Upper lobe of left lung (tissue), 4 donors: ENCODE results near the gene INPP4B.

ENCODE experiments used
- CTCF ChIP-seq, 6 experiments: fragments of 450-650 bp in 4 of 6; fragments of 200-600 bp in 2 of 6; sonication (generic) in 2 of 6; IDR thresholded peaks; one replicate each; pipeline ENCODE4 v1.5.1; 2016 to 2019; ENCODE audit warnings: antibody characterized with exemption in 6 of 6
- EP300 ChIP-seq, 4 donors: sonication (generic); formaldehyde crosslinking; IDR thresholded peaks; one replicate each; pipeline ENCODE4 v1.5.1; 2017; ENCODE audit warnings: antibody characterized with exemption in 4 of 4, control low read depth in 2 of 4

- TF ChIP-seq EP300 (IDR thresholded peaks at IDR 0.05) (no peak), CTCF (IDR thresholded peaks at IDR 0.05) (no peak)
Measured at GRCh38 chr4:142354794-142355420, 491.2 kb downstream of the INPP4B start.
